ENCODE data around the gene CYP1B1.

GRCh38 chr2:38038682-38039081 lies 37.3 kb downstream of the CYP1B1 start:
- TF ChIP-seq CTCF (IDR thresholded peaks at IDR 0.05 in 2 of 3, conservative IDR thresholded peaks at IDR 0.05 in 1 of 3; ENCODE audit: borderline replicate concordance in 1 of 3, insufficient read depth in 1 of 3, low read depth in 2 of 3, low read length in 2 of 3) (no peak), POLR2AphosphoS5 (IDR thresholded peaks at IDR 0.05; ENCODE audit: low read depth, low read length) (no peak), JUND (IDR thresholded peaks at IDR 0.05) (no peak), EGR1 (IDR thresholded peaks at IDR 0.05; ENCODE audit: low read depth) (no peak), EZH2phosphoT487 (IDR thresholded peaks at IDR 0.05; ENCODE audit: borderline replicate concordance) (no peak), POLR2A (IDR thresholded peaks at IDR 0.05; ENCODE audit: borderline replicate concordance, extremely low read depth, insufficient read depth, insufficient read length) (no peak), REST (IDR thresholded peaks at IDR 0.05; ENCODE audit: low read depth) (no peak), ATF3 (IDR thresholded peaks at IDR 0.05) (no peak), ZBTB33 (IDR thresholded peaks at IDR 0.05; ENCODE audit: extremely low read depth, insufficient replicate concordance, low read length) (no peak), TCF7L2 (IDR thresholded peaks at IDR 0.05; ENCODE audit: borderline replicate concordance, extremely low read depth, insufficient read depth, insufficient read length) (no peak), MAX (IDR thresholded peaks at IDR 0.05) (no peak), EZH2 (IDR thresholded peaks at IDR 0.05) (no peak), SP1 (IDR thresholded peaks at IDR 0.05; ENCODE audit: low read depth) (no peak), SIN3A (IDR thresholded peaks at IDR 0.05; ENCODE audit: low read depth) (no peak)
